GM12878 (cell line): Measurements from ENCODE around the gene SRCAP. TPM values are rescaled to one million over a fixed set of nuclear protein-coding genes. Genes with fewer than 3 reads are reported as not detected.

Source experiments
- ASH2L ChIP-seq: fragments of 300-600, 200-600 bp; sonication (generic); IDR thresholded peaks from 2 replicates; pipeline ENCODE4 v1.6.1; 2017; ENCODE audit warnings: low read depth, mild to moderate bottlenecking, borderline replicate concordance
- BRCA1 ChIP-seq: IDR thresholded peaks from 2 replicates; pipeline ENCODE4 v1.6.1; 2011; ENCODE audit warnings: low read depth, low read length, improper control_type of control experiment
- EED ChIP-seq: sonication (generic); IDR thresholded peaks from 2 replicates; pipeline ENCODE4 v1.6.1; 2016; ENCODE audit warnings: antibody characterized with exemption, low read depth
- EGR1 ChIP-seq, 2 experiments: IDR thresholded peaks; 1 replicate in 1 of 2; 2 replicates in 1 of 2; pipeline ENCODE4 v1.6.1; 2011 to 2012; ENCODE audit warnings: low read depth in 2 of 2, low read length in 2 of 2, borderline replicate concordance in 1 of 2, mild to moderate bottlenecking in 1 of 2, moderate library complexity in 1 of 2
- EP300 ChIP-seq, 2 experiments: fragments of 150-350 bp in 1 of 2; IDR thresholded peaks; 2 replicates each; pipeline ENCODE4 v1.6.1; 2011 to 2012; ENCODE audit warnings: low read depth in 2 of 2, low read length in 2 of 2, borderline replicate concordance in 1 of 2, improper control_type of control experiment in 1 of 2, inconsistent platforms in 1 of 2; ENCODE audit not compliant: control insufficient read depth in 1 of 2
- FOXM1 ChIP-seq: IDR thresholded peaks from 2 replicates; pipeline ENCODE4 v1.6.1; 2012; ENCODE audit warnings: low read depth, mild to moderate bottlenecking, inconsistent platforms, low read length, moderate library complexity
- GATAD2B ChIP-seq: fragments of 450-650 bp; conservative IDR thresholded peaks from 2 replicates; pipeline ENCODE4 v1.6.1; 2017; ENCODE audit warnings: low read depth, mild to moderate bottlenecking, moderate library complexity
- IKZF2 ChIP-seq, 2 experiments: fragments of 450-650 bp; IDR thresholded peaks; 2 replicates each; pipeline ENCODE4 v1.6.1; 2017; ENCODE audit warnings: mild to moderate bottlenecking in 2 of 2, moderate library complexity in 2 of 2
- MTA3 ChIP-seq: IDR thresholded peaks from 2 replicates; pipeline ENCODE4 v1.6.1; 2012; ENCODE audit warnings: low read length, inconsistent platforms, borderline replicate concordance
- NFXL1 ChIP-seq: fragments of 450-650 bp; IDR thresholded peaks from 2 replicates; pipeline ENCODE4 v1.6.1; 2017; ENCODE audit warnings: antibody characterized with exemption, mild to moderate bottlenecking, borderline replicate concordance
- NRF1 ChIP-seq: conservative IDR thresholded peaks from 2 replicates; pipeline ENCODE4 v1.6.1; 2011; ENCODE audit warnings: mild to moderate bottlenecking, low read depth, low read length, improper control_type of control experiment
- PML ChIP-seq: IDR thresholded peaks from 2 replicates; pipeline ENCODE4 v1.6.1; 2012; ENCODE audit warnings: low read length, inconsistent platforms
- RAD21 ChIP-seq: IDR thresholded peaks from 2 replicates; pipeline ENCODE4 v1.6.1; 2011; ENCODE audit warnings: mild to moderate bottlenecking, low read depth, low read length, moderate library complexity; ENCODE audit not compliant: insufficient read depth
- SRF ChIP-seq, 2 experiments: IDR thresholded peaks; 2 replicates each; pipeline ENCODE4 v1.6.1; 2011; ENCODE audit warnings: low read depth in 2 of 2, low read length in 2 of 2, mild to moderate bottlenecking in 1 of 2, moderate library complexity in 1 of 2
- TAF1 ChIP-seq: IDR thresholded peaks from 2 replicates; pipeline ENCODE4 v1.6.1; 2011; ENCODE audit warnings: mild to moderate bottlenecking, low read depth, low read length, borderline replicate concordance
- ZNF24 ChIP-seq: fragments of 450-650 bp; IDR thresholded peaks from 2 replicates; pipeline ENCODE4 v1.6.1; 2017; ENCODE audit warnings: antibody characterized with exemption, mild to moderate bottlenecking
- polyA plus RNA-seq, 11 experiments: library from polyadenylated mRNA; depleted of rRNA in 4 of 11; unstranded in 6 of 11; stranded (reverse) in 5 of 11; fragments of >200 nt; fragmentation: Nextera tagmentation in 4 of 11; fragmentation: Illumina TruSeq in 1 of 11; extraction: Ambion mirVana in 4 of 11; extraction: Trizol in 1 of 11; gene quantifications; 1 replicate in 1 of 11; 2 replicates in 10 of 11; pipeline versions ENCODE4 v1.2.1 to v1.2.3, GENCODE V29; 2011 to 2016; ENCODE audit warnings: inconsistent platforms in 2 of 11, missing spikeins in 2 of 11, low read depth in 1 of 11
- total RNA-seq, 4 experiments: library from RNA; depleted of rRNA in 3 of 4; stranded (reverse); fragments of >200 nt in 3 of 4; fragmentation: Illumina TruSeq in 1 of 4; extraction: Trizol in 1 of 4; gene quantifications; 2 replicates each; pipeline versions ENCODE4 v1.2.1 to v1.2.3, GENCODE V29; 2013 to 2021
- TF ChIP-seq, protein P1 (sequence below): fragments of 450-650 bp; IDR thresholded peaks from 2 replicates; pipeline ENCODE4 v1.6.1; 2018; ENCODE audit warnings: mild to moderate bottlenecking, low read depth, moderate library complexity; ENCODE audit not compliant: partially characterized antibody
- TF ChIP-seq, protein P2 (sequence below): fragments of 450-650 bp; IDR thresholded peaks from 2 replicates; pipeline ENCODE4 v1.6.1; 2017; ENCODE audit warnings: mild to moderate bottlenecking, moderate library complexity
- TF ChIP-seq, protein P3 (sequence below): fragments of 450-650 bp; IDR thresholded peaks from 2 replicates; pipeline ENCODE4 v1.6.1; 2016; ENCODE audit warnings: mild to moderate bottlenecking

The SRCAP gene
- total and polyA plus RNA-seq, 10 of the 15 experiments (the other 5 are each of a cell fraction or from before 2014, with no cell fraction given), result 0.24 to 58.4 (median 11.6) TPM

DNA sequence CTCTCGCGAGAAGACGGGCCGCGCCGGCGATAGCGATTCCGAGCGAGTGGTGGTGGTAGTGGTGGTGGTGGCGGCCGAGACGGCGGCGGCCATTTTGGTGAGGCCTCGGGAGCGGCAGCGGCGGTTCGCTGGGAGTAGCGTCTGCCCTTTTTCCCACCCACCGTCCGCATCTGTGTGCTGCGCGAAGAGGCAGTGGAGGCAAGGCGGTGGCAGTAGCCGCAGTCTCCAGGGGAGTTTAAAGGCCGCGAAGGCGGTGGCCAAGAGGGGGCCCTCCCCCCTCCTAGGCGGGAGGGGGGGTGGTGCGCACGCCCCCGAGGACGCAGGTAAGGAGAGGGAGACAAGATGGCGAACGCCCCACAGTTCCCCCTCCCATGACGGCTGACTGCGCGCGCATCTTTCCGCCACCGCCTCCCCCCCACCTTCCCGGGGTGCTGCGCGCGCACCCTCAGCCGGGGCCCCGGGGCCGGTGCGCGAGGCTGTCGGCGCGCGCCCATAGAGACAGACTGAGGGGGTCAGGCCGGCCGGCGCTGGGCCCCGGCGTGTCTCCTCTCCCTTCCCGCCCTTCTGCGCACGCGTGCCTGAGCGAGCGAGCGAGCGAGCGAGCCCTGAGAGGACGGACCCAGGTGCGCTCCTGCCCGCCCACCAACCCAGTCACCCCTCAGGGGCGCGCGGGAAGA, 694 bp upstream of the SRCAP start (continued):
- TF ChIP-seq EGR1 (IDR thresholded peaks at IDR 0.05; ENCODE audit: borderline replicate concordance in 1 of 2, low read depth in 2 of 2, low read length in 2 of 2) (peak; percentile 17 to 72; a peak in 2 of 3 replicates), TAF1 (peak; percentile 86; the same call in 1 of the 2 replicates), EED (no peak), NFXL1 (no peak), ASH2L (no peak), EP300 (IDR thresholded peaks at IDR 0.05; ENCODE audit: borderline replicate concordance in 1 of 2, control insufficient read depth in 1 of 2, low read depth in 2 of 2, low read length in 2 of 2) (peak in 1 of 2 experiments; percentile 57; a peak in 1 of 4 replicates), IKZF2 (IDR thresholded peaks at IDR 0.05) (peak in 1 of 2 experiments; percentile 54; a peak in 1 of 4 replicates), GATAD2B (peak; percentile 71; the same call in 1 of the 2 replicates), ZNF24 (no peak), MTA3 (no peak), SRF (IDR thresholded peaks at IDR 0.05; ENCODE audit: low read depth in 2 of 2, low read length in 2 of 2) (0 out of 4 replicates have a peak, but pooled peaks of 1 of the 2 experiments have one; percentile 2), RAD21 (no peak), BRCA1 (0 out of 2 replicates have a peak, but pooled peaks have one; percentile 95), PML (peak; percentile 88; the same call in 1 of the 2 replicates), NRF1 (peak; percentile 54), FOXM1 (no peak)
- TF ChIP-seq, protein P1, sequence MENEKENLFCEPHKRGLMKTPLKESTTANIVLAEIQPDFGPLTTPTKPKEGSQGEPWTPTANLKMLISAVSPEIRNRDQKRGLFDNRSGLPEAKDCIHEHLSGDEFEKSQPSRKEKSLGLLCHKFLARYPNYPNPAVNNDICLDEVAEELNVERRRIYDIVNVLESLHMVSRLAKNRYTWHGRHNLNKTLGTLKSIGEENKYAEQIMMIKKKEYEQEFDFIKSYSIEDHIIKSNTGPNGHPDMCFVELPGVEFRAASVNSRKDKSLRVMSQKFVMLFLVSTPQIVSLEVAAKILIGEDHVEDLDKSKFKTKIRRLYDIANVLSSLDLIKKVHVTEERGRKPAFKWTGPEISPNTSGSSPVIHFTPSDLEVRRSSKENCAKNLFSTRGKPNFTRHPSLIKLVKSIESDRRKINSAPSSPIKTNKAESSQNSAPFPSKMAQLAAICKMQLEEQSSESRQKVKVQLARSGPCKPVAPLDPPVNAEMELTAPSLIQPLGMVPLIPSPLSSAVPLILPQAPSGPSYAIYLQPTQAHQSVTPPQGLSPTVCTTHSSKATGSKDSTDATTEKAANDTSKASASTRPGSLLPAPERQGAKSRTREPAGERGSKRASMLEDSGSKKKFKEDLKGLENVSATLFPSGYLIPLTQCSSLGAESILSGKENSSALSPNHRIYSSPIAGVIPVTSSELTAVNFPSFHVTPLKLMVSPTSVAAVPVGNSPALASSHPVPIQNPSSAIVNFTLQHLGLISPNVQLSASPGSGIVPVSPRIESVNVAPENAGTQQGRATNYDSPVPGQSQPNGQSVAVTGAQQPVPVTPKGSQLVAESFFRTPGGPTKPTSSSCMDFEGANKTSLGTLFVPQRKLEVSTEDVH, result no peak
- TF ChIP-seq, protein P2, sequence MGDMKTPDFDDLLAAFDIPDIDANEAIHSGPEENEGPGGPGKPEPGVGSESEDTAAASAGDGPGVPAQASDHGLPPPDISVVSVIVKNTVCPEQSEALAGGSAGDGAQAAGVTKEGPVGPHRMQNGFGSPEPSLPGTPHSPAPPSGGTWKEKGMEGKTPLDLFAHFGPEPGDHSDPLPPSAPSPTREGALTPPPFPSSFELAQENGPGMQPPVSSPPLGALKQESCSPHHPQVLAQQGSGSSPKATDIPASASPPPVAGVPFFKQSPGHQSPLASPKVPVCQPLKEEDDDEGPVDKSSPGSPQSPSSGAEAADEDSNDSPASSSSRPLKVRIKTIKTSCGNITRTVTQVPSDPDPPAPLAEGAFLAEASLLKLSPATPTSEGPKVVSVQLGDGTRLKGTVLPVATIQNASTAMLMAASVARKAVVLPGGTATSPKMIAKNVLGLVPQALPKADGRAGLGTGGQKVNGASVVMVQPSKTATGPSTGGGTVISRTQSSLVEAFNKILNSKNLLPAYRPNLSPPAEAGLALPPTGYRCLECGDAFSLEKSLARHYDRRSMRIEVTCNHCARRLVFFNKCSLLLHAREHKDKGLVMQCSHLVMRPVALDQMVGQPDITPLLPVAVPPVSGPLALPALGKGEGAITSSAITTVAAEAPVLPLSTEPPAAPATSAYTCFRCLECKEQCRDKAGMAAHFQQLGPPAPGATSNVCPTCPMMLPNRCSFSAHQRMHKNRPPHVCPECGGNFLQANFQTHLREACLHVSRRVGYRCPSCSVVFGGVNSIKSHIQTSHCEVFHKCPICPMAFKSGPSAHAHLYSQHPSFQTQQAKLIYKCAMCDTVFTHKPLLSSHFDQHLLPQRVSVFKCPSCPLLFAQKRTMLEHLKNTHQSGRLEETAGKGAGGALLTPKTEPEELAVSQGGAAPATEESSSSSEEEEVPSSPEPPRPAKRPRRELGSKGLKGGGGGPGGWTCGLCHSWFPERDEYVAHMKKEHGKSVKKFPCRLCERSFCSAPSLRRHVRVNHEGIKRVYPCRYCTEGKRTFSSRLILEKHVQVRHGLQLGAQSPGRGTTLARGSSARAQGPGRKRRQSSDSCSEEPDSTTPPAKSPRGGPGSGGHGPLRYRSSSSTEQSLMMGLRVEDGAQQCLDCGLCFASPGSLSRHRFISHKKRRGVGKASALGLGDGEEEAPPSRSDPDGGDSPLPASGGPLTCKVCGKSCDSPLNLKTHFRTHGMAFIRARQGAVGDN, result peak; percentile 21; the same call in 1 of the 2 replicates
- TF ChIP-seq, protein P3, sequence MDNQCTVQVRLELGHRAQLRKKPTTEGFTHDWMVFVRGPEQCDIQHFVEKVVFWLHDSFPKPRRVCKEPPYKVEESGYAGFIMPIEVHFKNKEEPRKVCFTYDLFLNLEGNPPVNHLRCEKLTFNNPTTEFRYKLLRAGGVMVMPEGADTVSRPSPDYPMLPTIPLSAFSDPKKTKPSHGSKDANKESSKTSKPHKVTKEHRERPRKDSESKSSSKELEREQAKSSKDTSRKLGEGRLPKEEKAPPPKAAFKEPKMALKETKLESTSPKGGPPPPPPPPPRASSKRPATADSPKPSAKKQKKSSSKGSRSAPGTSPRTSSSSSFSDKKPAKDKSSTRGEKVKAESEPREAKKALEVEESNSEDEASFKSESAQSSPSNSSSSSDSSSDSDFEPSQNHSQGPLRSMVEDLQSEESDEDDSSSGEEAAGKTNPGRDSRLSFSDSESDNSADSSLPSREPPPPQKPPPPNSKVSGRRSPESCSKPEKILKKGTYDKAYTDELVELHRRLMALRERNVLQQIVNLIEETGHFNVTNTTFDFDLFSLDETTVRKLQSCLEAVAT, result peak; percentile 92; the same call in 1 of the 2 replicates
